A204.1 (cell line): ENCODE data around the gene JUNB.
"Not testable (repeated sequence)": the region's sequence is repeated elsewhere in the genome, so short reads cannot be mapped to it uniquely, and the experiment has no call there.

Experiments used
- FAIRE-seq: peaks from 2 replicates; lab custom pipeline; 2012; peaks lifted over from hg19 to GRCh38; lab: Jason Lieb, UNC

JUNB gene

GRCh38 chr19:12804051-12804450 lies 12.8 kb downstream of the JUNB start:
- no peak for FAIRE-seq

GRCh38 chr19:12806242-12807081 lies 15.2 kb downstream of the JUNB start, which contains the start of gene RNASEH2A:
RNASEH2A (plus strand) TSS chr19:12806584; CDS start chr19:12806674, 90 bp downstream.
- FAIRE-seq = no peak

DNA sequence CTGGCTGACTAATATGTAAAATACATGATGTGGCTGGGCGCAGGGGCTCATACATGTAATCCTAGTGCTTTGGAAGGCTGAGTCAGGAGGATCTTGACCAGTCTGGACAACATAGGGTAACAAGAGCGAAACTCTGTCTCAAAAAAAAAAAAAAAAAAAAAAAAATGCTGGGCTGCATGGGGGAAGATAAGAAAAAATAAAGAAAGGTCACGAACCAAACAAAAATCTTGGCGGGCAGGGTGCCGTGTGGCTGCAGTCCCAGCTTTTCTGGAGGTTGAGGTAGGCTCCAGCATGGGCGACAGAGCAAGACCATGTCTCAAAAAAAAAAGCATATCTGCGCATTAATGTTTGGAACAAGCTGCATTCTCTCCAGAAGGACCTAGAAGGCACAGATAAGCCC lies 23.8 kb downstream of the JUNB start:
- no peak for FAIRE-seq

- not testable (repeated sequence) for FAIRE-seq
These were observed 25.9 kb downstream of the JUNB start for GRCh38 chr19:12817188-12817587.

GRCh38 chr19:12817810-12818209 lies 26.5 kb downstream of the JUNB start:
- FAIRE-seq = not testable (repeated sequence)

- no peak for FAIRE-seq
These were observed 30.5 kb downstream of the JUNB start for GRCh38 chr19:12821761-12822160.

DNA sequence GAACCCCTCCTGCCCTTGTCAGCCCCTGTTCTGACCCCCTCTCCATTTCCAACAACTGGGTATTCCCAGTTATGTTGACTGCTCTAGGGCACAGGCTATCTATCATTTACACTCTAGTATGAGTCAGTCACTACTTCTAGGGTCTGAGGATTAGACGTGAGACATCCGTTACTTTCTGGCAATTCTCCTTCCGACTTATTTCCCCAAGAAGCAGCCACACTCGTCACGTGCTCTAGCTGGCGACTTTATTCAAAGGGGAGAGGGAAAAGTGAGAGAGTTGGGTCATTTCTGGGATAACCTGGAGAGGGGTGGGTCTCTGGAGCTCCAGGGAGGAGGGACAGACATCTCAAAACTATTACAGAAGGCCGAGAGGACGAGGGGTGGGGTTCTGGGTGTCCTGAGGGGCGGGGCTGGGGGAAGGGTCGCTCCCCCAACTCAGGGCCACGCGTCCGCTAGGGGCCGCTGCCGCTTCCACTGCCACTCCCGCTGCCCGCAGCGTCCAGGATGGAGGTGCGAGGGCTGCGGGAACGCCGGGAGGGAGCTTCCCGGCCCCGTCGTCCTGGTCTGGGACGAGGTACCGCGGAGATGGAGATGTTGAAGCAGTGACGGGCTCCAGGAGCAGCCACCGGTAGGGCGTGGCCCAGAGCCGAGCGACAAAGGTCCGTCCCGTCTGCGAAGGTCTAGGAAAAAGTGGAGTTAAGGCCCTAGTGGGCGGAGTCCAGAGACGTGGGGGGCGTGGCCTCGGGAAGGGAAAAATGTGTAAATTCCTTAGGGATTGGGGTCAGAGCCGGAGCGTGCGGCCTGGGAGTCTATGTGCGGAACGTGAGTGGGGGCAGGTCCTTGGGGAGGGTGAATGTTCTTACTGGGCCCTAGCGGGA lies 34.2 kb downstream of the JUNB start:
- no peak for FAIRE-seq

GRCh38 chr19:12828494-12828893 lies 37.2 kb downstream of the JUNB start:
- no peak for FAIRE-seq

DNA sequence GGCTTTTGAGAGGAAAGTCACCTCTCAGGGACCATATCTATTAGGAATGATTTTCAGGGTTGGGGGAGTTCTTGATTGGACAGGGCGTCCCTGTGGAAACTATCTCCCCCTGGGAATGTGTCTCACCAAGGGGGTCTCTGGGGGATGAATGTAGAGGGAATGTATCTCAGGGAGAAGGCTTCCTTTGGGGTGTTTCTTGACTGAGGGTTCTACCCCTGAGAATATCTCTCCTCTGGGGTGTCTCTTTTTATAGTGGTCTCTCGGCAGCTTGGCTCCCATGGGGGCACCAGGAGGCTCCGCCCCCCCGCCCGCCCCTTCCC lies 42.1 kb downstream of the JUNB start:
- FAIRE-seq = no peak

- FAIRE-seq = no peak
These were observed 42.7 kb downstream of the JUNB start for GRCh38 chr19:12833738-12834565.

GRCh38 chr19:12834566-12834943 lies 43.3 kb downstream of the JUNB start, which contains the start of gene RTBDN:
RTBDN (minus strand) TSS chr19:12834579; CDS start chr19:12829979, 4,600 bp downstream.
- no peak for FAIRE-seq

GRCh38 chr19:12834976-12835757 lies 43.9 kb downstream of the JUNB start:
- no peak for FAIRE-seq

DNA sequence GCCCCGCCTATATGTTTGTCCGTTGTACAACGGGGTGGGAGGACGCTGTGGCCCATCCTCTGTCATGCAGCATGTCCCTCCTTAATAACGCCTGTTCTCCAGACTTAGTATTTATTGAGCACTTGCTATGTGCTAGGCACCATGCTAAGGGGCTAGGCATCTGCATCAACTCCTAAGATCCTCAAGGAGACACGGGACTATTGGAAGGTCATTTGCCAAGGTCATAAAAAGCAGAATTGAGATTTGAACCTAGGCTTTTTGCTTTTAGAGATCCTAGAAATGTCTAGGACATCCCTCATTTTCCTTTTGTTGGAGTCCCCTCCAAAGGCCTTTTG lies 45.2 kb downstream of the JUNB start:
- no peak for FAIRE-seq

GRCh38 chr19:12837225-12837624 lies 45.9 kb downstream of the JUNB start:
- FAIRE-seq = no peak

GRCh38 chr19:12838182-12838885 lies 47.0 kb downstream of the JUNB start, which contains the start of gene MAST1:
MAST1 (plus strand) TSS chr19:12838515; CDS start chr19:12838573, 58 bp downstream.
- no peak for FAIRE-seq

DNA sequence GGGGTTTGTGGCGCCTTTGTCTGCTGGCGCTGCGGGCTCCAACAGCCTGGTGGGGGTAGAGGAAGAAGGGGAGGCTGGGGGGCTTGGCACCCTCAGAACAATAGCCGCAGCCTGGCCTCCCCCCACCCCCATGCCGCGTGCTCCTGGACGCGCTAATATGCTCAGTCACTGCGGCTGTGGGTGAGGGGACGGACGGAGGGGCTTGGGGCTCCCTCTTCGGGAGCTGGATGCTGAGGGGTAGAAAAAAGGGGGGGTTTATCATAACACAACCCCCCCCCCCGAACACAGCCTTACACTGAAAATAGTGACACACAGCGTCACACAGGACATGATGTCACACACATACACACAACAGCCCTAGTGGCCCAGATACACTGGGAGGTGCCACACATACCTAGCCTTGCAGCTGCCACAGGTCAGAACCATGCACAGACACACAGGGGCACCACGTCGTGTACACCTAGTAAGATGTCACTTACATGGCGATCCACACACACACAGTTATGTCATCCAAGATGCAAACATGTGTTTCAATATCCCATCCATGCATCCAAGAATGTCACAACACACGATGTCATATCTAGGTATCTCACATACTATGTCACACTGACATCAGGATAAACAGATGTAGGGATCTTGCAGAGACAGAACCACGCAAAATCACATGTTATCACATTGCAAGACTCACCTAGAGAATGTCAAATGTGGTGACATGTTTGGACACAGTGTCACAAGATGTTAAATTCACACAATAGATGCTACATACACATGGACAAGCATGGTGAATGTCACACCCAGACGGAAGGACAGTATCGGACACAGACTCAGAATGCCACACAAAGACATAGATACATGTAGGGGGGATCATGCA lies 47.8 kb downstream of the JUNB start:
- FAIRE-seq = no peak

DNA sequence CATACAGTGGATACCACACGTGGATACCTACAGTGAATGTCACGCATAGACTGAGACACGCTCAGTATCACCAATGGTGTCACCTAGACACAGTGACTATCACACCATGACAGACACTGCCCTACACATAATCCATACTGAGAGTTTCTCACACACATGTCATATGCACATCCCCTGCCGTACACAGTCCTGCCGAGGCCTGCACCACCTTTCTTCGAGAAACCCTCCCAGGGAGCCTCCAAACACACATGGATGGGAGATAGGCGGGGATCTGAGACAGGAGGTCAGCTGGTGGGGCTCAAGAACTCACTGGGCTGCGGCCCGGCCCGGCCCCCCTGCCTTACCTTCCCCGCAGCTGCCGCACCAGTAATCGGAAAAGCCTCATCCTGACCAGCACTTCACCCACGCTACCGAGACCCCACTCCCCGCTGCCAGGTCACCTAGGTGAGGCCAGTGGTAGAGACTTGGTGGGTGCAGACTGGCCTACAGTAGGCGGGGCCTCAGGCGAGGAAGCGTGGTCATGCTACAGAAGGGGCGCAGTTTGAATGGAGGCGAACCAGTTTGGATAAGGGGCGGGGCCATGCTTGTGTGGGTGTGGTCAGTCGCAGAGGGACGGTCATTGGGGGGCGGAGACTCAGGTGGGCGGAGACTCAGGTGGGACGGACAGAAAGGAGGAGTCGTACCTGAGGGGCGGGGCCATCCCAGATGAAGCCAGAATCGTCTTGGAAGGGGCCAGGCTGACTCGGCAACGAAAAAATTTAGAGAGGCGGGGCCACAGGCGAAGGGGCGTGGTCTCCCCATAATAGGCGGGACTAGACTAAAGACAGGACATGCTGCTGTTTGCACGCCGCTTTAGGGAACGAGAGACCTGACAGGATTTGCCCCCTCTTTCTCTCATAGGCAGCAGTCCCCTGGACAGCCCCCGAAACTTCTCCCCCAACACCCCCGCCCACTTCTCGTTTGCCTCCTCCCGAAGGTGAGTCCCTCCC lies 49.1 kb downstream of the JUNB start:
- FAIRE-seq = no peak

GRCh38 chr19:12841094-12841493 lies 49.8 kb downstream of the JUNB start:
- no peak for FAIRE-seq

GRCh38 chr19:12842511-12842910 lies 51.2 kb downstream of the JUNB start:
- FAIRE-seq = no peak
